ENCODE results near the gene ELMOD1.

ELMOD1 gene

GRCh38 chr11:107570015-107570414, 20.9 kb upstream of the ELMOD1 start:
- TF ChIP-seq EGR1 (IDR thresholded peaks at IDR 0.05) (no peak), NFIC (IDR thresholded peaks at IDR 0.05) (no peak)

GRCh38 chr11:107573438-107573837, 17.5 kb upstream of the ELMOD1 start:
- TF ChIP-seq CREB1 (IDR thresholded peaks at IDR 0.05; ENCODE audit: low read depth) (no peak), FOXM1 (IDR thresholded peaks at IDR 0.05; ENCODE audit: borderline replicate concordance, low read depth) (no peak), USF1 (IDR thresholded peaks at IDR 0.05) (no peak), ZBTB7A (IDR thresholded peaks at IDR 0.05; ENCODE audit: low read depth) (no peak), TEAD4 (IDR thresholded peaks at IDR 0.05) (no peak), EP300 (IDR thresholded peaks at IDR 0.05; ENCODE audit: borderline replicate concordance) (no peak), RAD21 (IDR thresholded peaks at IDR 0.05; ENCODE audit: low read depth) (no peak)

- TF ChIP-seq RAD21 (IDR thresholded peaks at IDR 0.05; ENCODE audit: low read depth), result peak; percentile 67
Observed at GRCh38 chr11:107576497-107577345, 14.2 kb upstream of the ELMOD1 start.

- TF ChIP-seq EP300 (IDR thresholded peaks at IDR 0.05; ENCODE audit: borderline replicate concordance) (no peak), ZBTB7A (IDR thresholded peaks at IDR 0.05; ENCODE audit: low read depth) (no peak)
Observed at GRCh38 chr11:107577346-107577711, 13.6 kb upstream of the ELMOD1 start.

GRCh38 chr11:107581147-107581546, 9.8 kb upstream of the ELMOD1 start:
- TF ChIP-seq YY1 (IDR thresholded peaks at IDR 0.05; ENCODE audit: low read depth) (no peak), TEAD4 (IDR thresholded peaks at IDR 0.05) (no peak), TAF1 (IDR thresholded peaks at IDR 0.05; ENCODE audit: low read depth) (no peak), REST (IDR thresholded peaks at IDR 0.05; ENCODE audit: low read depth) (no peak), FOXM1 (IDR thresholded peaks at IDR 0.05; ENCODE audit: borderline replicate concordance, low read depth) (no peak), USF1 (IDR thresholded peaks at IDR 0.05) (no peak), RAD21 (IDR thresholded peaks at IDR 0.05; ENCODE audit: low read depth) (no peak), MAX (IDR thresholded peaks at IDR 0.05) (no peak), EGR1 (IDR thresholded peaks at IDR 0.05) (no peak), ZBTB7A (IDR thresholded peaks at IDR 0.05; ENCODE audit: low read depth) (no peak), NFIC (IDR thresholded peaks at IDR 0.05) (no peak), CEBPB (IDR thresholded peaks at IDR 0.05) (no peak), EP300 (IDR thresholded peaks at IDR 0.05; ENCODE audit: borderline replicate concordance) (no peak), CREB1 (IDR thresholded peaks at IDR 0.05; ENCODE audit: low read depth) (no peak), TCF12 (IDR thresholded peaks at IDR 0.05; ENCODE audit: low read depth) (no peak)

- no peak for TF ChIP-seq EP300 (IDR thresholded peaks at IDR 0.05; ENCODE audit: borderline replicate concordance)
- no peak for TF ChIP-seq NFIC (IDR thresholded peaks at IDR 0.05)
- TF ChIP-seq MAX (IDR thresholded peaks at IDR 0.05), result no peak
- TF ChIP-seq REST (IDR thresholded peaks at IDR 0.05; ENCODE audit: low read depth), result no peak
- TF ChIP-seq EGR1 (IDR thresholded peaks at IDR 0.05), result no peak
- no peak for TF ChIP-seq TAF1 (IDR thresholded peaks at IDR 0.05; ENCODE audit: low read depth)
- no peak for TF ChIP-seq USF1 (IDR thresholded peaks at IDR 0.05)
- TF ChIP-seq YY1 (IDR thresholded peaks at IDR 0.05; ENCODE audit: low read depth), result no peak
- no peak for TF ChIP-seq CEBPB (IDR thresholded peaks at IDR 0.05)
- TF ChIP-seq RAD21 (IDR thresholded peaks at IDR 0.05; ENCODE audit: low read depth), result no peak
- no peak for TF ChIP-seq ZBTB7A (IDR thresholded peaks at IDR 0.05; ENCODE audit: low read depth)
- TF ChIP-seq FOXM1 (IDR thresholded peaks at IDR 0.05; ENCODE audit: borderline replicate concordance, low read depth), result no peak
- TF ChIP-seq TEAD4 (IDR thresholded peaks at IDR 0.05), result no peak
- TF ChIP-seq CREB1 (IDR thresholded peaks at IDR 0.05; ENCODE audit: low read depth), result no peak
- no peak for TF ChIP-seq TCF12 (IDR thresholded peaks at IDR 0.05; ENCODE audit: low read depth)
Observed at GRCh38 chr11:107583629-107584195, 7.2 kb upstream of the ELMOD1 start.
